NCI-H446 (cell line): ENCODE measurements around the gene HNRNPA0.
"Not testable (repeated sequence)": the region's sequence is repeated elsewhere in the genome, so short reads cannot be mapped to it uniquely, and the experiment has no call there.

Source experiments
- DNase-seq, 2 experiments: peaks; one replicate each; lab custom pipeline; 2025; lab: John Stamatoyannopoulos, UW

HNRNPA0 gene

GRCh38 chr5:137754188-137754960 lies at the start of gene HNRNPA0:
HNRNPA0 (minus strand) TSS chr5:137754363; CDS start chr5:137754066, 297 bp downstream.
- peak; percentile 91 to 97 for DNase-seq

- DNase-seq: no peak
These were observed 48.4 kb upstream of the HNRNPA0 start for GRCh38 chr5:137802282-137803210.

- no peak for DNase-seq
These were observed 46.7 kb upstream of the HNRNPA0 start for GRCh38 chr5:137800700-137801411.

GRCh38 chr5:137796279-137796678 lies 42.1 kb upstream of the HNRNPA0 start:
- DNase-seq: no peak

- DNase-seq: no peak
These were observed 40.7 kb upstream of the HNRNPA0 start for GRCh38 chr5:137794863-137795262.

GRCh38 chr5:137792303-137792702 lies 38.1 kb upstream of the HNRNPA0 start:
- DNase-seq: no peak

DNA sequence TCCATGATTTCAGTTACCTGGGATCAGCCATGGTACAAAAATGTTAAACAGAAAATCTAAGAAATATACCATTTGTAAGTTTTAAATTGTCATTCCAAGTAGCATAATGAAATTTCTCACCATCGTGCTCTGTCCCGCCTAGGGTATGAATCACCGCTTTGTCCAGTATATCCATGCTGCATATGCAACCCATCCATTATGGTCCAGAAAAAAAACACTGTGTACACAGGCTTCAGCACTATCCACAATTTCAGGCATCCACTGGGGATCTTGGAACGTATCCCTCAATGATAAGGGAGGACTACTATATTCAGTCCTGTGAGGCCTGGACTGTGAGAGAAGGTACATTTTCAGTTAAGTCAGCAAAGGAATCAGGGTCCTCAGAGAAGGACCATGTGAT lies 37.6 kb upstream of the HNRNPA0 start:
- DNase-seq: no peak

DNA sequence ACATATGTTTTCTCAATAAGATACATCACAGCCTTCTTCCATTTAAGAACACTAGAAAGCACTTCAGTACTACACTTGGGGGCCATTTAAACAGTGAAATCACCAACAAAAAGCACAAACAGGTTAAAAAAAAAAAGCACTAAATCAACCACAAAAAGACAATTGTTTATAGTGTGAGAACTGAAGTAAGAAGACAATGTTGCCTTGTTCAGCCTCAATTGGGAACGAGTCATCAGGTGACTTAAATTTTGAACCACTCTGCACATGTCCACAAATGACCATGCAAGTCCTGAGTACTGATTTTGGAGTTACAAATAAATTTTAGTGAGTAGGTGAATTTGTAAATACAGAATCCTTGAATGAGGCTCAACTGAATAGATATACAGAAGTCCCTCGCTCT lies 37.2 kb upstream of the HNRNPA0 start:
- DNase-seq: no peak

DNA sequence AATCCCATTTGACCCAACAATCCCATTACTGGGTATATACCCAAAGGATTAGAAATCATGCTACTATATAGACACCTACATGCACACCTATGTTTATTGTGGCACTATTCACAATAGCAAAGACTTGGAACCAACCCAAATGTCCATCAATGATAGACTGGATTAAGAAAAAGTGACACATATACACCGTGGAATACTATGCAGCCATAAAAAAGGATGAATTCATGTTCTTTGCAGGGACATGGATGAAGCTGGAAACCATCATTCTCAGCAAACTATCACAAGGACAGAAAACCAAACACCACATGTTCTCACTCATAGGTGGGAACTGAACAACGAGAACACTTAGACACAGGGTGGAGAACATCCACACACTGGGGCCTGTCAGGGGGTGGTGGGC lies 34.4 kb upstream of the HNRNPA0 start:
- not testable (repeated sequence) for DNase-seq

DNA sequence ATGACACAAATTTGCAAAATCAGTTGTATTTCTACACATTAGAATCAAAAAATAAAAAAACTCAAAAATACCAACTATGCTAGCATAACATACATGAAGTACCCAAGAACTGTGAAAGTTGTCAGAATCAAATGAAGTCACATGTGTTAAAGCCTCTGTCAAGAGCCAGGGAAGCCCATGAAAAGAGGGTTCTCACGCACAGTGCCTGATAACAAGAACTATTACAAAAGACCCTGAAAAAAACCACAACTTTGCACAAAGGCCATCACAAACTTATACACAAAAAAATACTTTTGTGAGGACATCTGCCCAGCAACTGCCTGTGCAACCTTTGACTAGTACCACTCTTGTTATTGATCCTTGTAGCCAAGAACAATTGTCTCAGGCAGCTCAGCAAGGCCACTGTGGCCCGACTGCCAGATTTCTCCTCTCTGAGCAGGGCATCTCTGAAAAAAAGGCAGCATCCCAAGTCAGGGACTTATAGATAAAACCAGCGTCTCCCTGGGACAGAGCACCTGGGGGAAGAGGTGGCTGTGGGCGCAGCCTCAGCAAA lies 28.9 kb upstream of the HNRNPA0 start:
- no peak for DNase-seq

- no peak for DNase-seq
These were observed 27.9 kb upstream of the HNRNPA0 start for GRCh38 chr5:137782055-137782454.

DNA sequence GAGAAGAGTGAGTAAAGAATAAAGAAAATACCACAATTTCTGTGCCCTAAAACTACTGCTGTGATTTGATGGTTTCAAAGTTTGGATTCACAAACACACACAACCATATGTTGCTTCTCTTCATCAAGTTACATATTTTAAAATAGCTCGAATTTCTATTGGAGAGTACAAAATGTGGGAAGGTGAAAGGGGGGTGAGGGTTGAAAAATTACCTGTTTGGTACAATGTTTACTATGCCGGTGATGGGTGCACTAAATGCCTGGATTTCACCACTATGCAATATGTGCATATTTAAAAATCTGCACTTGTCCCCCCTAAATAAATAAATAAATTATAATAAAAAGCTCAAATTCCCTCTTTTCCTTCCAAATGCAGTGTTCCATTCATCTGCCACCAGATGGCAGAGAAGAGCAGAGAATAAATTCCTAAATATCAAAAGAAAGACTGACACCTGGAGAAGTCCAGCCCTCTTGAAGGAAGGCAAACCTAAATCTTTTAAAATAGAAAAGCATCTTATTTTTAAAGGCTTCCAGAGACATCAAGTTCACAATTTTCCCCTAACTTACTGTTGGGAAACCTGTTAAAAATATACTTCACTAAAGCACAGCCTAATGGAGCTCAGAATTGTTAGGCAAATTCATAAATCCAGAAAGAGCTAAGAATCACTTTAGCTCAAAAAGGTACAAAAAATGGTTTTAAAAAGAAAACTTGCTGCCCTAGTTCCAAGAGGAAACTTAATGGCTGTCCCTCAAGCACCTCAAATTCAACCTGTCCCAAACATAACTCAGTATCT lies 24.8 kb upstream of the HNRNPA0 start:
- peak in 1 of 2 experiments; percentile 44 for DNase-seq

DNA sequence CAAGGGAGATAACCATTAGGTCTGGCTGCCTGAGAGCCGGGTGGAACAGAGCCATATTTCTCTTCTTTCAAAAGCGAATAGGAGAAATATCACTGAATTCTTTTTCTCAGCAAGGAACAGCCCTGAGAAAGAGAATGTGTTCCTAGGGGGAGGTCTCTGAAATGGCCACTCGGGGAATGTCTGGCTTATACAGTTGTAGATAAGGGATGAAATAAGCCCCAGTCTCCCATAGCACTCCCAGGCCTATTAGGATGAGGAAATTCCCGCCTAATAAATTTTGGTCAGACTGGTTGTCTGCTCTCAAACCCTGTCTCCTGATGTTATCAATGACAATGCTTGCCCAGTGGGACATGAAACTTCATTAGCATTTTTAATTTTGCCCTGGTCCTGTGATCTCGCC lies 13.8 kb upstream of the HNRNPA0 start:
- not testable (repeated sequence) for DNase-seq

DNA sequence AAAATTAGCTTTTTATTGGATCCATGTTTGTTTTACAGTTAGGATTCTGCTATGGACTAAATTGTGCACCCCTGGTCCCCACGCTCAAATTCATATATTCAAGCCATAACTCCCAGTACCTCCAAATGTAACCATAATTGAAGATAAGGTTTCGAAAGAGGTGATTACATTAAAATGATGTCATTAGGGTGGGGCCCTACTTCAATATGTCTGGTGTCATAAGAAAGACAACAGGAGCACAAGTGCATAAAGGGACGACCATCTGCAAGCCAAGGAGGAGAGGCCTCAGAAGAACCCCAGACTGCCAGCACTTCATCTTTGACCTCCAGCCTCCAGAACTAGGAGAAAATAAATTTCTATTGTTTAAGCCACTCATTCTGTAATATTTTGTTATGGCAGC lies 7.4 kb upstream of the HNRNPA0 start:
- no peak for DNase-seq

DNA sequence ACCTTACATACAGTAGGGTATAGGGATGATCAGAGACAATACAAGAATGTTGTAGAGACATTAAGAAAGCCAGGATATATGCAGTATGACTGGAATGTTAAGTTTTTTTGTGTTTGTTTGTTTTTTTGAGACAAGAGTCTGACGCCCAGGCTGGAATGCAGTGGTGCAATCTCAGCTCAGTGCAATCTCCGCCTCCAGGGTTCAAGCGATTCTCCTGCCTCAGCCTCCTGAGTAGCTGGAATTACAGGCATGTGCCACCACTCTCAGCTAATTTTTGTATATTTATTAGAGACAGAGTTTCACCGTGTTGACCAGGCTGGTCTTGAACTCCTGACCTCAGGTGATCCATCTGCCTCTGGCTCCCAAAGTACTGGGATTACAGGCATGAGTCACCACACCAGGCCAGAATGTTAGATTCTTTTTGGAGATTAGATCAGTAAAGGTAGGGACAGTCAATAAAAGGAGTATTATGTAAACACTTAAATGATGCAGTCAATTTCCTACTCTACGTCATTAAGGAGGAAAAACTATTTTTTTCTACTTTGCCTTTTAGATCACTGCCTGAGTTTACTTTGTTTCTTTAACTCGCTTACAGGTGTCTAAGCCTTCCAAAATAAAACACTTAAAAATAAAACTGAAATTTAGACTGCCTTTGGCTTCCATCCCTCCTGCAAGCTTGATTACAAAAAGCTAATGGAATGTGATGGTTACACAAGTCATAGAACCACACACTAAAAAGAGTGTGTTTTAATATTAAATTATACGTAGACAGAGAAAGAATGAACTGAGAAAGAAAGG lies 6.8 kb upstream of the HNRNPA0 start:
- no peak for DNase-seq

DNA sequence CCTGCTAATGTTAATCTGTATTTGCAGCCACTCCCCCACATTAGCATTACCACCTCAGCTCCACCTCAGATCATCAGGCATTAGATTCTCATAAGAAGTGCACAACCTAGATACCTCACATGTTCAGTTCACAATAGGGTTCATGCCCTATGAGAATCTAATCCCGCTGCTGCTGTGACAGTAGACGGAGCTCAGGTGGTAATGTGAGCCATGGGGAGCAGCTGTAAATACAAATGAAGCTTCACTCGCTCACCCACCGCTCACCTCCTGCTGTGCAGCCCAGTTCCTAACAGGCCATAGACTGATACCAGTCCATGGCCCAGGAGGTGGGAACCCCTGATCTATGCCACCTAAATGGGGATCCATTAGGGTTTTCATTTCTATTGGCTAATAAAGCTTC lies 6.1 kb upstream of the HNRNPA0 start:
- no peak for DNase-seq

DNA sequence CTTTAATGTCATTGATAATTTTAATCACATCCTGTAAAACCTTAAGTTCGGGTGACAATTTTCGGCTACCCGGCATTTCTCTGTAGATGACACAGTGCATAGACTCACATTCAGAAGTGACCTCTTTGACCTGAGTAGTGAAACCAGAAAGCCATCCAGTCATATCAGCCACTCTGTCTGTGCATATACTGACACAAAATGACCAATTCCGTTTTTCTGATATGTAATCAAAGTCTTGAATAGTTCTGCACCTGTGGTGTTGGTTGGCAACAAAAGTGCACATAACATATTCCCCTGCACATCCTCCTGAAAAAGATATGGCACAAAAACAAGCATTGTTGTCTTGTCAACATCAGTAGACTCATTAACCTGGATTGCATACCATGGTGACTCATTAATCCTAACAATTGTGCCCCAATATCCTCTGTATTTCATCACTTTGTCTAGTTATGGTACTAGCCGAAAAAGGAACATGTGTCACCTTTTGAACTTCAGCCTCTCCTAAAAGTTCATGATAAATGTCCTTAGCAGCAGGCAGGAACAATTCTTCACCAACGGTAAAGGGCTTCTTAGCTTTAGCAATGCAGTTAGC lies 4.6 kb upstream of the HNRNPA0 start:
- no peak for DNase-seq

- DNase-seq: no peak
These were observed 4.0 kb upstream of the HNRNPA0 start for GRCh38 chr5:137758121-137758520.

DNA sequence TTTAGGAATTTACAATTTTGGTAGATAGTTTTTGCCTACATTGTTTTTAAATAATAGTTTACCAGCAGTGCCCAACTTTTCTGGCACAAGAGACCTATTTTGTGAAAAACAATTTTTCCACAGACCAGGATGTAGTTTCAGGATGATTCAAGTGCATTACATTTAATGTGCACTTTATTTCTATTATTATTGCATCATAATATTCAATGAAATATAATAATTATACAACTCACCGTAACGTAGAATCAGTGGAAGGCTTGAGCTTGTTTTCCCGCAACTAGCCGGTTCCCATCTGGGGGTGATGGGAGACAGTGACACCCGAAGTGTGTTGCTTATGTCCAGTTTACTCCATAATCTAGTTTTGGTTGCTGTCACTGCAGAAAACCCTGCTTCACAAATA lies 3.5 kb upstream of the HNRNPA0 start:
- no peak for DNase-seq
